Neutrophil (primary cell): ENCODE data around the gene APBA2.

ENCODE experiments used
- H3K27ac ChIP-seq: fragments of 200-600 bp; sonication (generic); 2 replicates; pipeline ENCODE4 v1.5.1; 2016; ENCODE audit warnings: mild to moderate bottlenecking, moderate library complexity
- H3K27me3 ChIP-seq: fragments of 200-600 bp; sonication (generic); 2 replicates; pipeline ENCODE4 v1.6.0; 2016; ENCODE audit warnings: mild to moderate bottlenecking
- H3K36me3 ChIP-seq: fragments of 200-600 bp; sonication (generic); 2 replicates; pipeline ENCODE4 v1.5.1; 2017
- H3K4me1 ChIP-seq, 2 experiments: fragments of 200-600 bp in 1 of 2; sonication (generic) in 1 of 2; 1 replicate in 1 of 2; 2 replicates in 1 of 2; pipeline versions ENCODE4 v1.5.1 to v1.6.1; 2013 to 2016; ENCODE audit warnings: low read depth in 1 of 2, low read length in 1 of 2, mild to moderate bottlenecking in 1 of 2, moderate library complexity in 1 of 2; ENCODE audit not compliant: control insufficient read depth in 1 of 2, insufficient read depth in 1 of 2
- H3K4me3 ChIP-seq, 2 experiments: fragments of 200-600 bp in 1 of 2; sonication (generic) in 1 of 2; 1 replicate in 1 of 2; 2 replicates in 1 of 2; pipeline ENCODE4 v1.5.1; 2013 to 2016; ENCODE audit warnings: low read depth in 1 of 2, low read length in 1 of 2, mild to moderate bottlenecking in 1 of 2, moderate library complexity in 1 of 2
- H3K9me3 ChIP-seq: fragments of 200-600 bp; sonication (generic); 2 replicates; pipeline ENCODE4 v1.5.1; 2016
- TF ChIP-seq, protein P1 (sequence below): fragments of 200-600 bp; sonication (generic); IDR thresholded peaks from 2 replicates; pipeline ENCODE4 v1.5.1; 2016; ENCODE audit warnings: antibody characterized with exemption

The APBA2 gene

DNA sequence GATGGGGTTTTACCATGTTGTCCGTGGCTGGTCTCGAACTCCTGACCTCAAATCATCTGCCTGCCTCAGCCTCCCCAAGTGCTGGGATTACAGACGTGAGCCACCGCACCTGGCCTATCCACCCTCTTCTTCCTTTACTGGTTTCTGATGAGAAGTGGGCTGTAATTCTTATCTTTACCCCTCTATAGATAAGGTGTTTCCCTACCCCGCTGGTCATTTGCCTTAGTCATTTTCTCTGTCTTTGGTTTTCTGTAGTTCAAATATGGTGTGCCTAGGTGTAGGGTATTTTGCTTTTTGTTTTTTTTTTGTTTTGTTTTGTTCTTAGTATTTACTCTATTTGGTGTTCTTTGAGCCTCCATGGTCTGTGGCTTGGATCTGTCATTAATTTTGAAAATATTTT is 41.3 kb downstream of the APBA2 start:
- Histone ChIP-seq H3K4me1 (no peaks in the 10 kb centered on the region), H3K36me3 (no peaks in the 10 kb centered on the region), H3K4me3 (no peak overlapping the region), H3K9me3 (no peaks in the 10 kb centered on the region), H3K27ac (no peak overlapping the region), H3K27me3 (peaks cover 19% of the 10 kb centered on the region)
- TF ChIP-seq, protein P1, sequence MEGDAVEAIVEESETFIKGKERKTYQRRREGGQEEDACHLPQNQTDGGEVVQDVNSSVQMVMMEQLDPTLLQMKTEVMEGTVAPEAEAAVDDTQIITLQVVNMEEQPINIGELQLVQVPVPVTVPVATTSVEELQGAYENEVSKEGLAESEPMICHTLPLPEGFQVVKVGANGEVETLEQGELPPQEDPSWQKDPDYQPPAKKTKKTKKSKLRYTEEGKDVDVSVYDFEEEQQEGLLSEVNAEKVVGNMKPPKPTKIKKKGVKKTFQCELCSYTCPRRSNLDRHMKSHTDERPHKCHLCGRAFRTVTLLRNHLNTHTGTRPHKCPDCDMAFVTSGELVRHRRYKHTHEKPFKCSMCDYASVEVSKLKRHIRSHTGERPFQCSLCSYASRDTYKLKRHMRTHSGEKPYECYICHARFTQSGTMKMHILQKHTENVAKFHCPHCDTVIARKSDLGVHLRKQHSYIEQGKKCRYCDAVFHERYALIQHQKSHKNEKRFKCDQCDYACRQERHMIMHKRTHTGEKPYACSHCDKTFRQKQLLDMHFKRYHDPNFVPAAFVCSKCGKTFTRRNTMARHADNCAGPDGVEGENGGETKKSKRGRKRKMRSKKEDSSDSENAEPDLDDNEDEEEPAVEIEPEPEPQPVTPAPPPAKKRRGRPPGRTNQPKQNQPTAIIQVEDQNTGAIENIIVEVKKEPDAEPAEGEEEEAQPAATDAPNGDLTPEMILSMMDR, result no peak

DNA sequence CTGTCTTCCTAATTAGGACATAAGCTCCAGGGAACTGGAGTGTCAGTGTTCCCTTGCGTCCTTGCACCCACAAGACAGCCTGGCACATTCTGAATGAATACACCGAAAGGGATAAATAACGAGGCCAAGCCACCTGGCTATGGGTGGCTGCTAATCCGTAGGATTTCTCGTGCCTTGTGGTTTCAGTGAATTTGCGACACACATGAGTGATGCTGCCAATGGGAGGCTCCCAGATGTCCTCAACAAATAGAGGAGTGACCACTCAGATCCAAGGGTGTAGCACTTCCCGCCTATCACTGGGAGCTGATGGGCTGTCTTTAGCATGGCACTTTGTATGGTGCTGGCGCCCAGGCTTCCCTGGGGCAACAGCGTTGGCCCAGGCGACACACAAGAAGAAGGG is 43.4 kb downstream of the APBA2 start:
- Histone ChIP-seq H3K4me1 (no peaks in the 10 kb centered on the region), H3K4me3 (no peak overlapping the region), H3K9me3 (no peaks in the 10 kb centered on the region), H3K36me3 (no peaks in the 10 kb centered on the region), H3K27ac (no peak overlapping the region), H3K27me3 (peaks cover 25% of the 10 kb centered on the region)
- TF ChIP-seq, protein P1, result no peak

DNA sequence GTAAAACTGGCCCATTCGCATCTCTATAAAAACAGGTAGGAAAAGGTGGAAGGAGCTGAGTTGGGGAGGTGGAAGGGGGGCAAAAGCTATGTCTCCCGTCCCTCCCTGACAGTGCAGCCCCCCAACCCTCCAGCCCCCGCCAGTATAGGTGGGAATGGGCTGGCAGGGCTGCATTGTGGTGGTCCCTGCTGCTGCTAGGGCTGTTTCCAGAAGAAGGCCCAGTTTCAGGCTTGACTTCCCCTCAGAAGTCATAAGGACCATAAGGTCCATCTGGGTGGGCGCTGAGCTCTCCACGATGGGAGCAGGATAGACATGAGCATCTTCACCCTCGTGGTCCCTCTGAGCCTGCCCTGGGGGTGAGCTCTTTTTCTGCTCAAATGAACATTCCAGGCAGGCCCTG is 44.2 kb downstream of the APBA2 start:
- H3K36me3 ChIP-seq, result no peaks in the 10 kb centered on the region

DNA sequence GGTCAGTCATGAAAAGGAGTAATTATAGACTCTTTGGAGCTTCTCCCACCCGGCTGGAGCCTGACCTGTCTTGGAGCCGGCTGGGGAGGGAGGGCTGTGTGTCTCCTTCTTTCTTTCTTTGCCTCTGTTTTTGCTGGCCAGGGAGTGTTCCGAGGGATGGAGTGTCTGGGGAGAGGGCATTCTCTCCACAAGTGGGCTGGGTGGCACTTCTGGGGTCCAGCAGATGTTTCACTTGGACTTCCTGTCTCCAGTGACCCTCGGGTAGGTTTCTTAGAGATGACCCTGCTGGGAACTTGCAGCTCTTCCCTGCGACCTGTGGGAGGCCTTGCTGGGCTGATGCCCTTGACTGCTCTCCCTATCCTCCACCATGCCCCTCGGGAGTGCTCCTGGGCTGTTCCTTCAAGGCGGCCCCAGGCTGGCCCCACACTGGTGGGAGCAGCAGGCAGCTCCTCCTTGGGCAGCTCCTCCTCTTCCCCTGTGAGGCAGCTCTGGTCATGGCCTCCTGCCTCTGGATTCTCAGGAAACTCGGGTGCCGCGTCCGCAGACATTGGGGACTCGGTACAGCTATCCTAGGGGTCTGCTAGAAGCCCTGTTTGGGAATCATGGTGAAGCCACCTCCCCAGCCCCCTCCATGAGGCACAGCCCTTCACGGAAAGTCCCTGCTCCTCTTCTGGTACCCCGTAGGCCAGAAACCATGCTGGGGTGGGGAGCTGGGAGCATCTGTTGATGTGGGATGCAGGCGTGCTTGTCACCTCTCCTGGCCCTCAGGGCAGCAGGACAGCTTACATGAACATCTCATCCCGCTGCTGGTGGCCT is 44.9 kb downstream of the APBA2 start:
- H3K9me3 ChIP-seq, result no peaks in the 10 kb centered on the region
- H3K36me3 ChIP-seq, result no peaks in the 10 kb centered on the region
- H3K4me3 ChIP-seq, result no peak overlapping the region
- TF ChIP-seq, protein P1, result no peak
- H3K27ac ChIP-seq, result no peak overlapping the region
- H3K4me1 ChIP-seq, result no peaks in the 10 kb centered on the region
- peaks cover 32% of the 10 kb centered on the region for H3K27me3 ChIP-seq

More for the DNA sequence above, 44.2 kb downstream of the APBA2 start:
- Histone ChIP-seq H3K4me1 (no peaks in the 10 kb centered on the region), H3K9me3 (no peaks in the 10 kb centered on the region), H3K27ac (no peak overlapping the region), H3K27me3 (peaks cover 33% of the 10 kb centered on the region), H3K4me3 (no peak overlapping the region)
- TF ChIP-seq, protein P1, result no peak

DNA sequence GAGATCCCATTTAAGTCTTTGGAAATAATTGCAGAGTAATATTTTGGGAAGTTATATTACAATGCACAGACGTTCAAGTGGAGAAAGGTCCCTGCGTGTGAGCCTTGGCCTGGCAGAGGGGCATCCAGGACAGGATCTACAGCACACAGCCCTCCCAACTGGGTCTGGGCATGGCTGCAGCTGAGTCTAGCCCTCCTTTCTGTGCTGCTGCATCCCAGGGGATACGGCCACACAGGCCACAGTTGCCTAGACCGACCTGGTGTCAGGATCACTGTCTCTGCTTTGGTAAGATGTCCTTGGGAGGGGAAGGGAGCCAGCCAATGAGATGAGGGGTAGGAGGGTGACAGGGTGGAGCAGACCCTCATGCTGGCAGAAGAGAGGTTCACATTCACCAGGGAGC is 46.1 kb downstream of the APBA2 start:
- Histone ChIP-seq H3K27ac (no peak overlapping the region), H3K9me3 (no peaks in the 10 kb centered on the region), H3K4me1 (no peaks in the 10 kb centered on the region), H3K27me3 (peaks cover 25% of the 10 kb centered on the region), H3K4me3 (no peak overlapping the region), H3K36me3 (no peaks in the 10 kb centered on the region)
- TF ChIP-seq, protein P1, result no peak
